ENCODE measurements around the gene CD300LF.

DNA sequence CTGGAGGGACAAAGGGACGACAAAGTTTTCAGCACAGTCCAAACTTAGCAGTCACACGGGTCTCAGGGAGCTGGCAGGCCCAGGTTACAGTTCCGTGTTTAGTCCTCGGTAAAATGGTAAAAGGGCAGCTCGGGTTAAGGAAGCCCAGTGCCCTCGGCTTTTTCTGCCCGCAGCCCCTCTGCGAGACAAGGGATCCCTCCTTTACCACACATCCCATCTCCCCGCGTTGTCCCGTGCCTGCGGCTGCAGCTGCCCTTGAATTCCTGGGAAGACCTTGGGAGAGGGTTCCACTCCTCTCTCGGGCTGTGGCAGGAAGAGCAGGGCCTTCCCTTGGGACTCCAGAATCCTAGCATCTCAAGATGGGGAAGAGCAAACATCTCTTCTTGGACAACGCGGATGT lies 17.1 kb upstream of the CD300LF start:
- no peak for TF ChIP-seq ZNF24 (IDR thresholded peaks at IDR 0.05)
- TF ChIP-seq, protein P1, sequence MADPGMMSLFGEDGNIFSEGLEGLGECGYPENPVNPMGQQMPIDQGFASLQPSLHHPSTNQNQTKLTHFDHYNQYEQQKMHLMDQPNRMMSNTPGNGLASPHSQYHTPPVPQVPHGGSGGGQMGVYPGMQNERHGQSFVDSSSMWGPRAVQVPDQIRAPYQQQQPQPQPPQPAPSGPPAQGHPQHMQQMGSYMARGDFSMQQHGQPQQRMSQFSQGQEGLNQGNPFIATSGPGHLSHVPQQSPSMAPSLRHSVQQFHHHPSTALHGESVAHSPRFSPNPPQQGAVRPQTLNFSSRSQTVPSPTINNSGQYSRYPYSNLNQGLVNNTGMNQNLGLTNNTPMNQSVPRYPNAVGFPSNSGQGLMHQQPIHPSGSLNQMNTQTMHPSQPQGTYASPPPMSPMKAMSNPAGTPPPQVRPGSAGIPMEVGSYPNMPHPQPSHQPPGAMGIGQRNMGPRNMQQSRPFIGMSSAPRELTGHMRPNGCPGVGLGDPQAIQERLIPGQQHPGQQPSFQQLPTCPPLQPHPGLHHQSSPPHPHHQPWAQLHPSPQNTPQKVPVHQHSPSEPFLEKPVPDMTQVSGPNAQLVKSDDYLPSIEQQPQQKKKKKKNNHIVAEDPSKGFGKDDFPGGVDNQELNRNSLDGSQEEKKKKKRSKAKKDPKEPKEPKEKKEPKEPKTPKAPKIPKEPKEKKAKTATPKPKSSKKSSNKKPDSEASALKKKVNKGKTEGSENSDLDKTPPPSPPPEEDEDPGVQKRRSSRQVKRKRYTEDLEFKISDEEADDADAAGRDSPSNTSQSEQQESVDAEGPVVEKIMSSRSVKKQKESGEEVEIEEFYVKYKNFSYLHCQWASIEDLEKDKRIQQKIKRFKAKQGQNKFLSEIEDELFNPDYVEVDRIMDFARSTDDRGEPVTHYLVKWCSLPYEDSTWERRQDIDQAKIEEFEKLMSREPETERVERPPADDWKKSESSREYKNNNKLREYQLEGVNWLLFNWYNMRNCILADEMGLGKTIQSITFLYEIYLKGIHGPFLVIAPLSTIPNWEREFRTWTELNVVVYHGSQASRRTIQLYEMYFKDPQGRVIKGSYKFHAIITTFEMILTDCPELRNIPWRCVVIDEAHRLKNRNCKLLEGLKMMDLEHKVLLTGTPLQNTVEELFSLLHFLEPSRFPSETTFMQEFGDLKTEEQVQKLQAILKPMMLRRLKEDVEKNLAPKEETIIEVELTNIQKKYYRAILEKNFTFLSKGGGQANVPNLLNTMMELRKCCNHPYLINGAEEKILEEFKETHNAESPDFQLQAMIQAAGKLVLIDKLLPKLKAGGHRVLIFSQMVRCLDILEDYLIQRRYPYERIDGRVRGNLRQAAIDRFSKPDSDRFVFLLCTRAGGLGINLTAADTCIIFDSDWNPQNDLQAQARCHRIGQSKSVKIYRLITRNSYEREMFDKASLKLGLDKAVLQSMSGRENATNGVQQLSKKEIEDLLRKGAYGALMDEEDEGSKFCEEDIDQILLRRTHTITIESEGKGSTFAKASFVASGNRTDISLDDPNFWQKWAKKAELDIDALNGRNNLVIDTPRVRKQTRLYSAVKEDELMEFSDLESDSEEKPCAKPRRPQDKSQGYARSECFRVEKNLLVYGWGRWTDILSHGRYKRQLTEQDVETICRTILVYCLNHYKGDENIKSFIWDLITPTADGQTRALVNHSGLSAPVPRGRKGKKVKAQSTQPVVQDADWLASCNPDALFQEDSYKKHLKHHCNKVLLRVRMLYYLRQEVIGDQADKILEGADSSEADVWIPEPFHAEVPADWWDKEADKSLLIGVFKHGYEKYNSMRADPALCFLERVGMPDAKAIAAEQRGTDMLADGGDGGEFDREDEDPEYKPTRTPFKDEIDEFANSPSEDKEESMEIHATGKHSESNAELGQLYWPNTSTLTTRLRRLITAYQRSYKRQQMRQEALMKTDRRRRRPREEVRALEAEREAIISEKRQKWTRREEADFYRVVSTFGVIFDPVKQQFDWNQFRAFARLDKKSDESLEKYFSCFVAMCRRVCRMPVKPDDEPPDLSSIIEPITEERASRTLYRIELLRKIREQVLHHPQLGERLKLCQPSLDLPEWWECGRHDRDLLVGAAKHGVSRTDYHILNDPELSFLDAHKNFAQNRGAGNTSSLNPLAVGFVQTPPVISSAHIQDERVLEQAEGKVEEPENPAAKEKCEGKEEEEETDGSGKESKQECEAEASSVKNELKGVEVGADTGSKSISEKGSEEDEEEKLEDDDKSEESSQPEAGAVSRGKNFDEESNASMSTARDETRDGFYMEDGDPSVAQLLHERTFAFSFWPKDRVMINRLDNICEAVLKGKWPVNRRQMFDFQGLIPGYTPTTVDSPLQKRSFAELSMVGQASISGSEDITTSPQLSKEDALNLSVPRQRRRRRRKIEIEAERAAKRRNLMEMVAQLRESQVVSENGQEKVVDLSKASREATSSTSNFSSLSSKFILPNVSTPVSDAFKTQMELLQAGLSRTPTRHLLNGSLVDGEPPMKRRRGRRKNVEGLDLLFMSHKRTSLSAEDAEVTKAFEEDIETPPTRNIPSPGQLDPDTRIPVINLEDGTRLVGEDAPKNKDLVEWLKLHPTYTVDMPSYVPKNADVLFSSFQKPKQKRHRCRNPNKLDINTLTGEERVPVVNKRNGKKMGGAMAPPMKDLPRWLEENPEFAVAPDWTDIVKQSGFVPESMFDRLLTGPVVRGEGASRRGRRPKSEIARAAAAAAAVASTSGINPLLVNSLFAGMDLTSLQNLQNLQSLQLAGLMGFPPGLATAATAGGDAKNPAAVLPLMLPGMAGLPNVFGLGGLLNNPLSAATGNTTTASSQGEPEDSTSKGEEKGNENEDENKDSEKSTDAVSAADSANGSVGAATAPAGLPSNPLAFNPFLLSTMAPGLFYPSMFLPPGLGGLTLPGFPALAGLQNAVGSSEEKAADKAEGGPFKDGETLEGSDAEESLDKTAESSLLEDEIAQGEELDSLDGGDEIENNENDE (IDR thresholded peaks at IDR 0.05; ENCODE audit: low read depth, low read length) = no peak
- TF ChIP-seq PHB (CRISPR knock-in tag; IDR thresholded peaks at IDR 0.05) = no peak
- TF ChIP-seq, protein P2, sequence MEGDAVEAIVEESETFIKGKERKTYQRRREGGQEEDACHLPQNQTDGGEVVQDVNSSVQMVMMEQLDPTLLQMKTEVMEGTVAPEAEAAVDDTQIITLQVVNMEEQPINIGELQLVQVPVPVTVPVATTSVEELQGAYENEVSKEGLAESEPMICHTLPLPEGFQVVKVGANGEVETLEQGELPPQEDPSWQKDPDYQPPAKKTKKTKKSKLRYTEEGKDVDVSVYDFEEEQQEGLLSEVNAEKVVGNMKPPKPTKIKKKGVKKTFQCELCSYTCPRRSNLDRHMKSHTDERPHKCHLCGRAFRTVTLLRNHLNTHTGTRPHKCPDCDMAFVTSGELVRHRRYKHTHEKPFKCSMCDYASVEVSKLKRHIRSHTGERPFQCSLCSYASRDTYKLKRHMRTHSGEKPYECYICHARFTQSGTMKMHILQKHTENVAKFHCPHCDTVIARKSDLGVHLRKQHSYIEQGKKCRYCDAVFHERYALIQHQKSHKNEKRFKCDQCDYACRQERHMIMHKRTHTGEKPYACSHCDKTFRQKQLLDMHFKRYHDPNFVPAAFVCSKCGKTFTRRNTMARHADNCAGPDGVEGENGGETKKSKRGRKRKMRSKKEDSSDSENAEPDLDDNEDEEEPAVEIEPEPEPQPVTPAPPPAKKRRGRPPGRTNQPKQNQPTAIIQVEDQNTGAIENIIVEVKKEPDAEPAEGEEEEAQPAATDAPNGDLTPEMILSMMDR (IDR thresholded peaks at IDR 0.05 in 2 of 3, conservative IDR thresholded peaks at IDR 0.05 in 1 of 3; ENCODE audit: insufficient read depth in 2 of 3, low read depth in 1 of 3, low read length in 3 of 3) = no peak
- TF ChIP-seq RAD21 (CRISPR knock-in tag; conservative IDR thresholded peaks at IDR 0.05 in 1 of 2, IDR thresholded peaks at IDR 0.05 in 1 of 2) = no peak
- TF ChIP-seq, protein P3, sequence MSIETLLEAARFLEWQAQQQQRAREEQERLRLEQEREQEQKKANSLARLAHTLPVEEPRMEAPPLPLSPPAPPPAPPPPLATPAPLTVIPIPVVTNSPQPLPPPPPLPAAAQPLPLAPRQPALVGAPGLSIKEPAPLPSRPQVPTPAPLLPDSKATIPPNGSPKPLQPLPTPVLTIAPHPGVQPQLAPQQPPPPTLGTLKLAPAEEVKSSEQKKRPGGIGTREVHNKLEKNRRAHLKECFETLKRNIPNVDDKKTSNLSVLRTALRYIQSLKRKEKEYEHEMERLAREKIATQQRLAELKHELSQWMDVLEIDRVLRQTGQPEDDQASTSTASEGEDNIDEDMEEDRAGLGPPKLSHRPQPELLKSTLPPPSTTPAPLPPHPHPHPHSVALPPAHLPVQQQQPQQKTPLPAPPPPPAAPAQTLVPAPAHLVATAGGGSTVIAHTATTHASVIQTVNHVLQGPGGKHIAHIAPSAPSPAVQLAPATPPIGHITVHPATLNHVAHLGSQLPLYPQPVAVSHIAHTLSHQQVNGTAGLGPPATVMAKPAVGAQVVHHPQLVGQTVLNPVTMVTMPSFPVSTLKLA (conservative IDR thresholded peaks at IDR 0.05) = no peak
- TF ChIP-seq, protein P4, sequence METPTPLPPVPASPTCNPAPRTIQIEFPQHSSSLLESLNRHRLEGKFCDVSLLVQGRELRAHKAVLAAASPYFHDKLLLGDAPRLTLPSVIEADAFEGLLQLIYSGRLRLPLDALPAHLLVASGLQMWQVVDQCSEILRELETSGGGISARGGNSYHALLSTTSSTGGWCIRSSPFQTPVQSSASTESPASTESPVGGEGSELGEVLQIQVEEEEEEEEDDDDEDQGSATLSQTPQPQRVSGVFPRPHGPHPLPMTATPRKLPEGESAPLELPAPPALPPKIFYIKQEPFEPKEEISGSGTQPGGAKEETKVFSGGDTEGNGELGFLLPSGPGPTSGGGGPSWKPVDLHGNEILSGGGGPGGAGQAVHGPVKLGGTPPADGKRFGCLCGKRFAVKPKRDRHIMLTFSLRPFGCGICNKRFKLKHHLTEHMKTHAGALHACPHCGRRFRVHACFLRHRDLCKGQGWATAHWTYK (CRISPR knock-in tag; IDR thresholded peaks at IDR 0.05) = no peak
- no peak for TF ChIP-seq SAFB (IDR thresholded peaks at IDR 0.05; ENCODE audit: borderline replicate concordance, low read depth, low read length)
- no peak for TF ChIP-seq NRF1 (conservative IDR thresholded peaks at IDR 0.05 in 1 of 2, IDR thresholded peaks at IDR 0.05 in 1 of 2)
- TF ChIP-seq MYBL2 (IDR thresholded peaks at IDR 0.05; ENCODE audit: low read depth) = no peak
- no peak for TF ChIP-seq MYBL2 (CRISPR knock-in tag; IDR thresholded peaks at IDR 0.05; ENCODE audit: borderline replicate concordance)
- TF ChIP-seq ELF1 (tag; IDR thresholded peaks at IDR 0.05) = no peak
- no peak for TF ChIP-seq PCBP2 (IDR thresholded peaks at IDR 0.05; ENCODE audit: low read depth, low read length, poor library complexity, severe bottlenecking)
- TF ChIP-seq TCF7L2 (IDR thresholded peaks at IDR 0.05; ENCODE audit: low read depth, low read length) = no peak
- no peak for TF ChIP-seq POLR2H (tag; IDR thresholded peaks at IDR 0.05; ENCODE audit: low read depth)

Measured in K562 (cell line).